Fibroblast of mammary gland (primary cell): ENCODE results near the gene EFCAB3.
"Not testable (repeated sequence)": the region's sequence is repeated elsewhere in the genome, so short reads cannot be mapped to it uniquely, and the experiment has no call there.

Experiments
- DNase-seq: peaks from one replicate; pipeline ENCODE4 v3.0.0-alpha.2; 2010; ENCODE audit warnings: low read depth
- H3K4me3 ChIP-seq: 2 replicates; pipeline ENCODE4 v1.5.1; 2011; ENCODE audit warnings: low read depth, mild to moderate bottlenecking, low read length, moderate library complexity; ENCODE audit not compliant: control insufficient read depth
- TF ChIP-seq, protein P1 (sequence below): conservative IDR thresholded peaks from 2 replicates; pipeline ENCODE4 v1.5.1; 2011; ENCODE audit warnings: low read depth, low read length, inconsistent platforms; ENCODE audit not compliant: control insufficient read depth, insufficient read depth

The EFCAB3 gene

DNA sequence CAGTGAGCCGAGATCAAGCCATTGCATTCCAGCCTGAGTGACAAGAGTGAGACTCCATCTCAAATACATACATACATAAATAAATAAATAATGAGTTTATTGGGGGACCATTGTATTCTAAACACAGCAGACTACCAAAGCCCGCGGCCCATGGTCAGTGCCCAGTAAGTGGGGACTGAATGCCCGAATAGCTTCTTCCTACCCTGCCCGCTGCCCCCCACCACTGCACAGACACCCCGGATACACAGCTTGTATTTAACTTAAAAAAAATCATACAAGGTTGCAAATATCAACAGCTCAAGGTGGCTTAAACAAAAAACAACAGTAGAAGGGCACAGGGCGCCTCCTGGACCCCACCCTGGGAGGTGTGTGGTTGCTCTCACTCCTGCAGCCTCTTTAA is 75.7 kb downstream of the EFCAB3 start:
- no peak overlapping the region for H3K4me3 ChIP-seq
- DNase-seq: no peak
- TF ChIP-seq, protein P1, sequence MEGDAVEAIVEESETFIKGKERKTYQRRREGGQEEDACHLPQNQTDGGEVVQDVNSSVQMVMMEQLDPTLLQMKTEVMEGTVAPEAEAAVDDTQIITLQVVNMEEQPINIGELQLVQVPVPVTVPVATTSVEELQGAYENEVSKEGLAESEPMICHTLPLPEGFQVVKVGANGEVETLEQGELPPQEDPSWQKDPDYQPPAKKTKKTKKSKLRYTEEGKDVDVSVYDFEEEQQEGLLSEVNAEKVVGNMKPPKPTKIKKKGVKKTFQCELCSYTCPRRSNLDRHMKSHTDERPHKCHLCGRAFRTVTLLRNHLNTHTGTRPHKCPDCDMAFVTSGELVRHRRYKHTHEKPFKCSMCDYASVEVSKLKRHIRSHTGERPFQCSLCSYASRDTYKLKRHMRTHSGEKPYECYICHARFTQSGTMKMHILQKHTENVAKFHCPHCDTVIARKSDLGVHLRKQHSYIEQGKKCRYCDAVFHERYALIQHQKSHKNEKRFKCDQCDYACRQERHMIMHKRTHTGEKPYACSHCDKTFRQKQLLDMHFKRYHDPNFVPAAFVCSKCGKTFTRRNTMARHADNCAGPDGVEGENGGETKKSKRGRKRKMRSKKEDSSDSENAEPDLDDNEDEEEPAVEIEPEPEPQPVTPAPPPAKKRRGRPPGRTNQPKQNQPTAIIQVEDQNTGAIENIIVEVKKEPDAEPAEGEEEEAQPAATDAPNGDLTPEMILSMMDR: no peak

DNA sequence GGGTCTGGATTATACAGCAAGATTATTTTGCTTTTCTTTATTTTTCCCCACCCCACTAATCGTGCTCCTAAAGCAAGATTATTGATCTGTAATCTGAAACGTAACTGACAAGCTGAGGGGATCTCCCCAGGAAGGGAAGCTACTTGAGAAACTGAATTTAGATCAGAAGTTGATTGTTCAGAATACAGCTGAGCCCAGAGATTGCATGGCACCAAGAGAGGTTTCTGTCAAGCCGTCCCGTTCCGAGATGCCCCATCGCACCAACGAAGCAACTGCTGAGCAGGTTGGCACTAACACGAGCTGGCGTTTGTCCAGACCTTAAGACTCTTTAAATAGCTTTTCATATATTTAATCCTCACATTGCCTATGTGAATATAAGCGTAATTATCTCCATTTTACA is 78.1 kb downstream of the EFCAB3 start:
- DNase-seq, H3K4me3 ChIP-seq: not testable (repeated sequence)

DNA sequence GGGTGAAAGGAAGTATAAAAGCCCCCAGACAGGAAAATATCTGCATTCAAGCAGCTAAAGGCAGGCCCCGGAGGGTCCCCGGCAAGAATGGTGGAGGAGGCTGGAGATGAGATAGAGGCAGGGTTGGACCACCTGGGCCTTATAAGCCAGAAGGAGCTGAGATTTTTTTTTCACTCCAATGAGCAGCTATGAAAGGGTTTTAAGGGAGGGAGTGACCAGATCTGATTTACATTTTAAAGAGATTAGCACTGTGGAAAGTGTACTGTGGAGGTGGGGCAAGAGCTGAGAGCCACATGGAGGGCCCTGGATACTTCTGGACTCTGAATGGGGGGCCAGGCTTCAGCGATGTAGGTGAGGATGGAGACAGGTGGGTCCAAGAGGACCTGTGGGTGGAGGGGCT is 84.1 kb downstream of the EFCAB3 start:
- DNase-seq, H3K4me3 ChIP-seq: not testable (repeated sequence)

GRCh38 chr17:62465271-62465670 is 84.9 kb downstream of the EFCAB3 start:
- DNase-seq, H3K4me3 ChIP-seq: not testable (repeated sequence)
